Measurements from ENCODE around the gene JUND. TPM values are rescaled to one million over a fixed set of nuclear protein-coding genes. Genes with fewer than 3 reads are reported as not detected.

The JUND gene
- total and polyA plus RNA-seq, 4 experiments from 2014 or later = 16.5 to 163 (median 148) TPM

GRCh38 chr19:18317961-18318800 is 36.8 kb upstream of the JUND start:
- Mint-ChIP-seq H3K36me3 (peaks cover 4 to 9% of the 10 kb centered on the region in 2 donors), H3K27ac (peak overlapping the region; percentile 86 to 97 (median 95))
- H3K4me3 ChIP-seq (ENCODE audit: low read length in 2 of 2) = peak overlapping the region; percentile 34 to 63

GRCh38 chr19:18313398-18313797 is 32.0 kb upstream of the JUND start:
- DNase-seq = no peak
- H3K27ac ChIP-seq (ENCODE audit: low read depth, low read length) = no peak overlapping the region
- no peaks in the 10 kb centered on the region for H3K27me3 ChIP-seq (ENCODE audit: insufficient read depth, low read length)
- Mint-ChIP-seq H3K36me3 (peaks cover 4 to 21% of the 10 kb centered on the region in 2 donors), H3K27ac (peak overlapping the region in 1 of 7 donors; percentile 30), H3K4me3 (no peak overlapping the region), H3K27me3 (no peaks in the 10 kb centered on the region), H3K4me1 (peaks cover 7 to 22% (median 14%) of the 10 kb centered on the region in 4 donors), H3K9me3 (no peaks in the 10 kb centered on the region)
- H3K4me3 ChIP-seq (ENCODE audit: low read length in 2 of 2) = no peak overlapping the region
- H3K36me3 ChIP-seq (ENCODE audit: insufficient read depth, low read length) = peaks cover 5% of the 10 kb centered on the region
- peaks cover 18% of the 10 kb centered on the region for H3K4me1 ChIP-seq (ENCODE audit: insufficient read depth, low read length)
- H3K9me3 ChIP-seq (ENCODE audit: control insufficient read depth in 1 of 2, low read length in 2 of 2) = no peaks in the 10 kb centered on the region
- intact Hi-C loops (cut with micrococcal nuclease) = no loop called here
- ChIA-PET POLR2A (ENCODE audit: partially characterized antibody) (interaction anchor here (1.1 to 28.5 kb wide), 4 partner anchors 8 to 32 kb away, joined by 4 to 1691 read pairs (median 6); partner anchors contain the start of genes IQCN, JUND and LSM4), CTCF (ENCODE audit: partially characterized antibody) (interaction anchor here (4.2 kb wide), 1 partner anchor 35 kb away, joined by 18 read pairs; no protein-coding TSS in a partner anchor)

More at GRCh38 chr19:18317961-18318800, 36.8 kb upstream of the JUND start:
- no peaks in the 10 kb centered on the region for H3K36me3 ChIP-seq (ENCODE audit: insufficient read depth, low read length)
- H3K9me3 Mint-ChIP-seq = no peaks in the 10 kb centered on the region
- no peaks in the 10 kb centered on the region for H3K27me3 Mint-ChIP-seq
- DNase-seq = peak; percentile 46 to 60 (median 50)
- no peaks in the 10 kb centered on the region for H3K27me3 ChIP-seq (ENCODE audit: insufficient read depth, low read length)
- intact Hi-C loops (cut with micrococcal nuclease) = loop anchor here (1.0 kb wide), 2 partner anchors 14 to 27 kb away; no protein-coding TSS in a partner anchor
- peaks cover 58% of the 10 kb centered on the region for H3K4me1 ChIP-seq (ENCODE audit: insufficient read depth, low read length)
- H3K4me1 Mint-ChIP-seq = peaks cover 33 to 59% (median 46%) of the 10 kb centered on the region in 4 donors
- peak overlapping the region; percentile 61 to 86 (median 78) for H3K4me3 Mint-ChIP-seq
- H3K9me3 ChIP-seq (ENCODE audit: control insufficient read depth in 1 of 2, low read length in 2 of 2) = no peaks in the 10 kb centered on the region
- H3K27ac ChIP-seq (ENCODE audit: low read depth, low read length) = peak overlapping the region; percentile 81
- ChIA-PET POLR2A (ENCODE audit: partially characterized antibody) (interaction anchor here (0.6 to 28.5 kb wide), 11 partner anchors 8 to 101 kb away, joined by 3 to 1691 read pairs (median 6); partner anchors contain the start of genes IQCN, JUND and SSBP4), CTCF (ENCODE audit: partially characterized antibody) (interaction anchor here (0.5 to 9.4 kb wide), 6 partner anchors 10 to 126 kb away, joined by 3 to 255 read pairs (median 4); partner anchors contain the start of gene JUND)

- H3K36me3 Mint-ChIP-seq = peaks cover 5 to 27% of the 10 kb centered on the region in 2 donors
- H3K27me3 Mint-ChIP-seq = no peaks in the 10 kb centered on the region
- intact Hi-C loops (cut with micrococcal nuclease) = no loop called here
- H3K4me1 Mint-ChIP-seq = peaks cover 6 to 23% (median 12%) of the 10 kb centered on the region in 4 donors
- ChIA-PET POLR2A (ENCODE audit: partially characterized antibody) (interaction anchor here (28.5 kb wide), 1 partner anchor 31 kb away, joined by 1691 read pairs; the partner anchor contains the start of genes IQCN and JUND), CTCF (ENCODE audit: partially characterized antibody) (interaction anchor here (4.2 kb wide), 1 partner anchor 33 kb away, joined by 18 read pairs; no protein-coding TSS in a partner anchor)
- no peak overlapping the region for H3K4me3 ChIP-seq (ENCODE audit: low read length in 2 of 2)
- peaks cover 0 to 2% (median 0%) of the 10 kb centered on the region in 8 donors for H3K9me3 Mint-ChIP-seq
- DNase-seq = no peak
- no peak overlapping the region for H3K4me3 Mint-ChIP-seq
- peaks cover 20% of the 10 kb centered on the region for H3K4me1 ChIP-seq (ENCODE audit: insufficient read depth, low read length)
- H3K27ac ChIP-seq (ENCODE audit: low read depth, low read length) = no peak overlapping the region
- peak overlapping the region in 1 of 7 donors; percentile 46 for H3K27ac Mint-ChIP-seq
- no peaks in the 10 kb centered on the region for H3K9me3 ChIP-seq (ENCODE audit: control insufficient read depth in 1 of 2, low read length in 2 of 2)
- H3K36me3 ChIP-seq (ENCODE audit: insufficient read depth, low read length) = peaks cover 5% of the 10 kb centered on the region
- H3K27me3 ChIP-seq (ENCODE audit: insufficient read depth, low read length) = no peaks in the 10 kb centered on the region
These were observed 30.7 kb upstream of the JUND start for GRCh38 chr19:18312092-18312534.

- H3K27me3 Mint-ChIP-seq = no peaks in the 10 kb centered on the region
- ChIA-PET POLR2A (ENCODE audit: partially characterized antibody) (interaction anchor here (28.5 kb wide), 1 partner anchor 30 kb away, joined by 1691 read pairs; the partner anchor contains the start of genes IQCN and JUND), CTCF (ENCODE audit: partially characterized antibody) (interaction anchor here (4.2 kb wide), 1 partner anchor 33 kb away, joined by 18 read pairs; no protein-coding TSS in a partner anchor)
- no peak overlapping the region for H3K4me3 Mint-ChIP-seq
- Histone ChIP-seq H3K27me3 (ENCODE audit: insufficient read depth, low read length) (no peaks in the 10 kb centered on the region), H3K36me3 (ENCODE audit: insufficient read depth, low read length) (peaks cover 5% of the 10 kb centered on the region), H3K4me3 (ENCODE audit: low read length in 2 of 2) (no peak overlapping the region), H3K4me1 (ENCODE audit: insufficient read depth, low read length) (peaks cover 23% of the 10 kb centered on the region), H3K9me3 (ENCODE audit: control insufficient read depth in 1 of 2, low read length in 2 of 2) (no peaks in the 10 kb centered on the region), H3K27ac (ENCODE audit: low read depth, low read length) (no peak overlapping the region)
- H3K4me1 Mint-ChIP-seq = peaks cover 10 to 27% (median 16%) of the 10 kb centered on the region in 4 donors
- peaks cover 0 to 2% (median 0%) of the 10 kb centered on the region in 8 donors for H3K9me3 Mint-ChIP-seq
- intact Hi-C loops (cut with micrococcal nuclease) = no loop called here
- H3K27ac Mint-ChIP-seq = no peak overlapping the region
- no peak for DNase-seq
- peaks cover 8 to 29% of the 10 kb centered on the region in 2 donors for H3K36me3 Mint-ChIP-seq
These were observed 30.2 kb upstream of the JUND start for GRCh38 chr19:18311502-18312091.

- no peak overlapping the region for H3K27ac Mint-ChIP-seq
- Histone ChIP-seq H3K4me3 (ENCODE audit: low read length in 2 of 2) (no peak overlapping the region), H3K4me1 (ENCODE audit: insufficient read depth, low read length) (peaks cover 27% of the 10 kb centered on the region), H3K27ac (ENCODE audit: low read depth, low read length) (no peak overlapping the region), H3K27me3 (ENCODE audit: insufficient read depth, low read length) (no peaks in the 10 kb centered on the region), H3K9me3 (ENCODE audit: control insufficient read depth in 1 of 2, low read length in 2 of 2) (no peaks in the 10 kb centered on the region), H3K36me3 (ENCODE audit: insufficient read depth, low read length) (peaks cover 5% of the 10 kb centered on the region)
- intact Hi-C loops (cut with micrococcal nuclease) = no loop called here
- no peak overlapping the region for H3K4me3 Mint-ChIP-seq
- peaks cover 11 to 31% (median 21%) of the 10 kb centered on the region in 4 donors for H3K4me1 Mint-ChIP-seq
- H3K9me3 Mint-ChIP-seq = peaks cover 0 to 2% (median 0%) of the 10 kb centered on the region in 8 donors
- POLR2A ChIA-PET (ENCODE audit: partially characterized antibody) = interaction anchor here (1.5 to 28.5 kb wide), 2 partner anchors 8 to 30 kb away, joined by 7 to 1691 read pairs; partner anchors contain the start of genes IQCN and JUND
- H3K27me3 Mint-ChIP-seq = no peaks in the 10 kb centered on the region
- H3K36me3 Mint-ChIP-seq = peaks cover 8 to 29% of the 10 kb centered on the region in 2 donors
- CTCF ChIA-PET (ENCODE audit: partially characterized antibody) = interaction anchor here (4.2 kb wide), 1 partner anchor 32 kb away, joined by 18 read pairs; no protein-coding TSS in a partner anchor
- no peak for DNase-seq
These were observed 29.5 kb upstream of the JUND start for GRCh38 chr19:18310966-18311365.

- no peaks in the 10 kb centered on the region for H3K27me3 Mint-ChIP-seq
- no peaks in the 10 kb centered on the region for H3K27me3 ChIP-seq (ENCODE audit: insufficient read depth, low read length)
- peaks cover 8 to 26% of the 10 kb centered on the region in 2 donors for H3K36me3 Mint-ChIP-seq
- peaks cover 12 to 37% (median 25%) of the 10 kb centered on the region in 4 donors for H3K4me1 Mint-ChIP-seq
- peaks cover 0 to 2% (median 0%) of the 10 kb centered on the region in 8 donors for H3K9me3 Mint-ChIP-seq
- CTCF ChIA-PET (ENCODE audit: partially characterized antibody) = interaction anchor here (4.2 kb wide), 1 partner anchor 32 kb away, joined by 18 read pairs; no protein-coding TSS in a partner anchor
- no peak overlapping the region for H3K4me3 ChIP-seq (ENCODE audit: low read length in 2 of 2)
- no peak overlapping the region for H3K27ac ChIP-seq (ENCODE audit: low read depth, low read length)
- H3K36me3 ChIP-seq (ENCODE audit: insufficient read depth, low read length) = peaks cover 5% of the 10 kb centered on the region
- peaks cover 34% of the 10 kb centered on the region for H3K4me1 ChIP-seq (ENCODE audit: insufficient read depth, low read length)
- intact Hi-C loops (cut with micrococcal nuclease) = no loop called here
- no peak overlapping the region for H3K4me3 Mint-ChIP-seq
- POLR2A ChIA-PET (ENCODE audit: partially characterized antibody) = interaction anchor here (1.5 to 28.5 kb wide), 2 partner anchors 8 to 29 kb away, joined by 7 to 1691 read pairs; partner anchors contain the start of genes IQCN and JUND
- no peaks in the 10 kb centered on the region for H3K9me3 ChIP-seq (ENCODE audit: control insufficient read depth in 1 of 2, low read length in 2 of 2)
- DNase-seq = no peak
- H3K27ac Mint-ChIP-seq = no peak overlapping the region
These were observed 28.9 kb upstream of the JUND start for GRCh38 chr19:18310118-18310909.

All from CD4-positive, alpha-beta memory T cell (primary cell).